Activated T-cell treated with anti-CD3 and anti-CD28 coated beads for 4 hours (primary cell): ENCODE results near the gene RUNX1.
A peak's percentile ranks its signal among the peaks of the same experiment; 100 is the strongest.

Experiments used
- DNase-seq: peaks from one replicate; pipeline ENCODE4 v3.0.0-alpha.2; 2020

Gene RUNX1

GRCh38 chr21:34991366-34991957 is 57.6 kb downstream of the RUNX1 start:
- DNase-seq = no peak

DNA sequence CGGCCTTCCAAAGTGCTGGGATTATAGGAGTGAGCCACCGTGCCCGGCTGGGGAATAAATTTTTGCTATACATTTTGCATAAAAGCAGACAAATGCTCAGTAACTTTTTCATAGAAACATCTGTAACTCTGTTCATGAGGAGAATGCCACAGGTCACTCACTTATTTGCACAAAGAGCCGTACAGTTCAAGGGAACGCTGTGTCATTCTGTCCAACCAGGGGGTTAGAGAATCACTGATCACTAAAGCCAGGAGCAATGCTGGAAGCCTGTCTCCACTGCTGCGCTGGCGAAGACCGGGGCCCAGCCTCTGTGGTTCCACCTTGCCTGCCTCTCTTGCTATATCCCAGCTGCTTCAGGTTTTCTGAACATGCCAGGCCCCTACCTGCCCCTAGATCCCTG is 58.3 kb downstream of the RUNX1 start:
- no peak for DNase-seq

DNA sequence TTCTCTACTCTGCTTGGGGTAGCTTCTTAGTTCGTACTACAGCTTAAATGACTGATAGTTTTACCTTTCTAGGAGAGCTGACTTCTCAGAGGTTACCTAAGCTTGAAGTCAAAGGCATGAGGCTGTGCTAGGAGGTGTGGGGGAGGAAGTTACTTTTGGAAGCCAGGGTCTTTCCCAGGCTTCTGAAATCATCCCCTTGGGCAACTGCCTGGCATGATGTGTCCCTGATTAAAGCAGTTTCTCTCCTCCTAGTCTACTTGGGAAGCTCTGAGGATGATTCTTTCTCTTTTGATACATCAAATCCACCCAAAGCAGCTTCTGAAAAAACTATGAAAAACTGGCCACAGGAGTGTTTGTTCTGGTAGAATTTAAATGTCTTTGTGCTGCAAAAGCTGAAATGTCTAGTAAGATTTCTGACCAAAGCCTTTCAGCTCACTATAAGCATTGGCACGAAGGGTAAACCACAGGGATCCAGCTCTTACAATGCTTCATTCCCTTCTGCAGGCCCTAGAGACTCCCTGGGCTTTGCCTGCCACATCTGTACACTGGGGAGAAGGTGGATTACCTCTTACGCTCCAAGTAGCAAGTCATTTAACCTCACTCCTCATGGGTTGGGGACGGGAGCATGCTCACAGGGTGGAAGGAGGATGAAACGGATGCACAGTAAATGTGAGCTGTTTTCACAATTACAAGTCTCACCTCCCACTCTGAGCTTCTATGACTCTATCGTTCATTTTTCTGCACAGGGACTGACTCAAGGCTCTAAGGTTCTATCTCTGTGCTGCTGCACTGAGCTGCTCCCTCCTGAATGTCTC is 59.6 kb downstream of the RUNX1 start:
- DNase-seq = no peak

DNA sequence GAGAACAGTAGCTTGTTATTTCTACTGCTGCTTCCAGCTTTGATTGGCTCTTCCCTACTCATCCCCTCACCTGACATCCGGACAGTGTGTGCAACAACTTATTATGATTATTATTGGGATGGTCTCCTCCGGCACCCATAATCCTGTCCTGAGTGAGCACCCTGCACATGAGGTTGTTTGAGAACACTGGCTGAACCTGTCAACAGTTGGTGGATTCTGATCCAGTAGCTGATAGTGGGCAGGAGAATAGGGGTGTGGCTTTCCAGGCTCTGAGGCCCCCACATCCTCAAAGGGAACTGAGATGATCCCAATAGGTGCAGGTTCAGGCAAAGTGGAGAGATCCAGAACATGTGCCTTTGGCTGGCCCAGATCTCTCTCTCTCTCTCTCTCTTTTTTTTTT is 60.5 kb downstream of the RUNX1 start:
- DNase-seq = no peak

DNA sequence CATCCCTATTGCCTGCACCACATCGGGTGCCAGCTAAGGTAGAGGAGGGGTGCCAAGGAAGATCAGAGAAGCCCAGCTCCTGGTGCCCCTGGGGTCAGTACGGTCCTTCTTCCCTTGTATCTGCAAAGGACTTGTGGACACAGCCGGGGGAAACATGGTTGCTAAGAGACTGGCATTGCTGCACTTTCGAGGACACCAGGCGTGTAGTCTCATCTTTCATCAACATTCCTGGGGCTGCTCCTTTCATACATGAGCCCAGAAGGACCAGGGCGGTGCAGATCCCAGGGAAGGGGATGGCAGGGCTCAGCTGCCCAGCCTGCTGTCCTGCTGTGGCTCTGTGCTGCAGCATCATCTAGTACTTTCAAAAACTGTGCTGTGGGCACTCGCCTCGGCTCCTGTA is 61.0 kb downstream of the RUNX1 start:
- DNase-seq = no peak

- DNase-seq = no peak
Observed at GRCh38 chr21:34987501-34988072, 61.5 kb downstream of the RUNX1 start.

- peak; percentile 36 for DNase-seq
Observed at GRCh38 chr21:34986561-34987500, 62.3 kb downstream of the RUNX1 start.

DNA sequence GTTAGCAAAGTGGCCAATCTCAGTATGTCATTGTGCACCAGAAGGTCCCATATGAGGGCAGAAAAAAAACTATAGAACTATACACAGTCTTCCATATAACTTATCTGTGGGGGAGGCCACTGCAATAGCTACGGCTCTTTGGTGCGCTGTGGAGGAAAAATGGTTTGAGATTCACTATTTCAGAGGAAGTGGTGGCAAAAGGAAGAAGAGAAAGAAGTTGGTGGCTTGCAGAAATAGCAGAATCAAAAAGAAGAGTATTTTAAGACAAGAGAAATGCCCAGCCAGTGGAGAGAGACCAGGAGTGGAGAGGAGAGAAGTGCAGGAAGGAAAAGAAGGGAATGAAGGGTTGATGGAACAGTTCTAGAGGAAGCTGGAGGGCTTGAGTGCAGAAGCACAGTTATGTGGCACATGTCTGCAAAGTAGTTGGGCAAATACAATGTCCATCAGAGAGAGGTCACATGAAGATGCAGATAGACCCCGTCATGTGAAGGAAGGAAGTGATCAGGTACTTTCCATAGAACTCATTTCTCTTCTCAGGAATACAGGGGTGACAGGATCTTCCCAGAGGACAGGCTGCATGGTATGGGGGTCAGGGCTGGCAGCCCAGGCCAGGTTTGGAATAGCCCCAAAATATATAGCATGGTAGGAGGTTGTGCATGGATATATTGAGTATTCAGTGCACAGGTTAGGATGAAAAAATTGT is 64.6 kb downstream of the RUNX1 start:
- DNase-seq = no peak

GRCh38 chr21:34983680-34984086 is 65.4 kb downstream of the RUNX1 start:
- DNase-seq = peak; percentile 51

GRCh38 chr21:34981791-34982190 is 67.3 kb downstream of the RUNX1 start:
- DNase-seq = no peak

- DNase-seq = no peak
Observed at GRCh38 chr21:34980423-34981115, 68.5 kb downstream of the RUNX1 start.

DNA sequence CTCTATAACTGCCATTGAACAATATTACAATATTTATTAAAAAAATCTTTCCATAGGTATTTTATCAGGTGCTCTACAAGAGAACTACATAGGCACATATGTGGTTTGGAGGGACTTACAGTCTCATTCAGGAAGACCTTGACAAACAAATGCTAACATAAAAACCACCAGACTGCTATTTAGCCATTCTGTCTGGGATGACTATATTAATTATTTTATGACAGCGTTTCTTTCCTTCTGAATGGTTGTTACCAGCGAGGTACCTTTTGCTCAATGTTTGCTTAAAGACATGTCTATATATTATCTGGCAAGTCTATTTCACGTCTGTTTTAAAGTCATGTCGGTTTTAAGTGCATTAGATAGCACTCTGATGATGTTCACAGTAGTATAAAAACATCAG is 69.7 kb downstream of the RUNX1 start:
- DNase-seq = no peak

GRCh38 chr21:34977333-34977732 is 71.8 kb downstream of the RUNX1 start:
- no peak for DNase-seq

GRCh38 chr21:34974162-34974981 is 74.7 kb downstream of the RUNX1 start:
- no peak for DNase-seq

DNA sequence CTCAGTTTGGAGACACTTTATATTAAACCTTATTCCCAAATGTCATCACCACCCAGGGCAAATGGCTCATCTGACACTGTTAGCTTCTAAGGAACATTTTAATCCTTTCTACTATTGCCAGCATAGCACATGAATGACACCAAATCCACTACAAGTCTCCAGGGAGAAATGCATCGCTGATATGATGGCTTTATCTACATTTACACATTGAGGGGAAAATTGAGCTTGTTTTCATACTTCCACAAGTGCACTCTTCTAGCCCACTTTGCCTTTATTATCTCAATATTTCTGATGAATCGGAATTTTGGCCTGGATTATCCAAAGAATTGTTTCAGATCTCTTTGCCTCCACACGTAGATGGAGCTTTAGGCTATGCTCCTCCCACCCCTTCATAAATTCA is 75.4 kb downstream of the RUNX1 start:
- no peak for DNase-seq

- DNase-seq = no peak
Observed at GRCh38 chr21:34971656-34972055, 77.4 kb downstream of the RUNX1 start.

DNA sequence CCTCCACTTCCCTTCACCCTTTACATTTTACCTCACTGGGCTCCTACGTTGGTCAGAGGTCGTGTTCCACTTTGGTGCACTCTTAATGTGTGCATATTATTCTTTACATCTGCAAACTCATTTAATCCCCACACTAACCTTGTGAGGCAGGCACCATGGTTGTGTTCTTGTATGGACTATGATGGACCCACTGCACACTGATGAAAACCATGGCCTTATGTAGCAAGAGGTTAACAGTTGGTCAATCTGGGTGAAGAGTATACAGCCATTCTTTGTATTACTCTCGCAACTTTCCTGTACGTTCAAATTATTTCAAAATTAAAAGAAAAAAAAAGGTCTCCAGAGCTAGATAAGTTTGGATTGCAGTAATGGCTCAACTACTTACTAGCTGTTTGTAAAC is 78.5 kb downstream of the RUNX1 start:
- DNase-seq = no peak

DNA sequence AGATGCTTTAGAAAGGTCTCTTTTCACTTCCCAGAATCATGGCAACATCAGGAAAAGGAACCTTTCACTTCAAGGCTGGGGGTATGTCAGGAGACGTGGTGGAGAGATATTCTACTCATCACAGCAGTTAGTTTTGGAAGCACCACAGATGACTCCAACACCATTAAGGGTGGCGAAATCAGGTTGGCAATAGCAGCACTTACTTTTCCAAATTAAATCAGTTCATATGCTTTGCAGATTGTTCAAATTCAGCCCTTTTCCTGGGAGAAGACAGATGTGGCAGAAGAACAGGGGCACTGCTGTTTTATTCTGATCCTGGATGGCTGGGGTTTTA is 79.0 kb downstream of the RUNX1 start:
- no peak for DNase-seq

DNA sequence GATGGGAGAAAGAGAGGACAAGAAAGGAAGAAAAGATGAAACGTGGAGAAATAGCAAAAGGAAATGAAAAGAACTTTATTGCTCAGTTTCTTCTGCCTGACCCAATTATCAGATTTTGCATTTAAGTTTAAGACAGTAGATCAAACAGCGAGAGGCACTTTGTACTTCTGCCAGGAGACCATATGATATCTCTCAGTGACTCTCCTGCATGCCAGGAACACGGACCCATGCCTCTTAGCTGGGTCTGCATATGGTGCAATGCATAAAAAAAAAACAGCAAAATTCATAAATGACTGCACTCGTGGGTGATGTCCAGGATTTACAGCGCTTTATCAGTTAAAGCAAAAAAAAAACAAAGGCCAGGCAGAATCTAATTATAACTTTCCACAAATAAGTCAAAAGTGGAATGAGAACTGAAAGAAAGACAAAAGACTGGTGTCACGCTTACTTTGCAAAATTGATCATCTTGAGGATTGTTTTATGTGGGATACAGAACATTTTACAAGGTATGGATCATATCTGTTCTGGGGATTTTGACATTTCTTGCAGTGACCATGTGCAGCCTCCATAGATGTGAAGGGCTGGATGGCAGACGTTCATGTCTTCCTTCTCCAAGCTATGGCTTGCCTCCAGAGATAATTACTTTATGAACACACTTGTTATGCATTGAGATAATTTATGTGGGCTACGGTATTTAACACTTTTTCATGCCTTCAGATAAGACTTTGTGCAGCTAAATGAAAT is 79.5 kb downstream of the RUNX1 start:
- no peak for DNase-seq
